A549 (cell line): ENCODE results near the gene IL21R. TPM values are rescaled to one million over a fixed set of nuclear protein-coding genes. Genes with fewer than 3 reads are reported as not detected.

Experiments
- ATAC-seq, 2 experiments: fragments of 200-7000 bp in 1 of 2; fragments of >200 bp in 1 of 2; cut with Nextera tagmentation in 1 of 2; cut with Tn5 transposase in 1 of 2; 3 replicates each; pipeline versions ENCODE4 v1.8.0 to v1.9.1; 2018 to 2020; ENCODE audit warnings: mild to moderate bottlenecking in 1 of 2, moderate library complexity in 1 of 2
- CTCF ChIA-PET: fragments of 300-600 bp; sonication (Branson Sonifier 250); formaldehyde crosslinking; extraction: SDS; loops from one replicate; lab custom pipeline; 2021; ENCODE audit warnings: antibody characterized with exemption, inconsistent platforms; lab: Yijun Ruan, JAX
- POLR2A ChIA-PET: fragments of 350-600 bp; formaldehyde crosslinking; extraction: SDS; loops from one replicate; lab custom pipeline; 2021; ENCODE audit warnings: antibody characterized with exemption, inconsistent platforms; lab: Yijun Ruan, JAX
- DNase-seq, 2 experiments: peaks; one replicate each; pipeline versions ENCODE4 v3.0.0 to v3.0.0-alpha.2; 2011 to 2016; ENCODE audit warnings: low read depth in 1 of 2, low spot score in 1 of 2
- FAIRE-seq: peaks from 2 replicates; lab custom pipeline; 2011; peaks lifted over from hg19 to GRCh38; lab: Jason Lieb, UNC
- H3K27ac ChIP-seq, 2 experiments: fragments of >200 bp; sonication (Bioruptor Twin); formaldehyde crosslinking; 3 replicates each; pipeline ENCODE4 v1.5.1; 2016 to 2017
- H3K4me1 ChIP-seq: fragments of >200 bp; sonication (Bioruptor Twin); formaldehyde crosslinking; 3 replicates; pipeline ENCODE4 v1.6.1; 2016
- H3K4me2 ChIP-seq: fragments of >200 bp; sonication (Bioruptor Twin); formaldehyde crosslinking; 3 replicates; pipeline ENCODE4 v1.6.1; 2016
- H3K4me3 ChIP-seq: fragments of >200 bp; sonication (Bioruptor Twin); formaldehyde crosslinking; 3 replicates; pipeline ENCODE4 v1.5.1; 2016
- H3K9me3 ChIP-seq: fragments of >200 bp; sonication (Bioruptor Twin); formaldehyde crosslinking; 3 replicates; pipeline ENCODE4 v1.6.1; 2016
- BHLHE40 ChIP-seq: IDR thresholded peaks from 2 replicates; pipeline ENCODE4 v1.6.1; 2012; ENCODE audit warnings: low read depth, low read length, inconsistent platforms
- CEBPB ChIP-seq, 2 experiments: fragments of >200 bp in 1 of 2; sonication (Bioruptor Twin) in 1 of 2; formaldehyde crosslinking in 1 of 2; IDR thresholded peaks; 2 replicates each; pipeline ENCODE4 v1.6.1; 2012 to 2016
- CHD2 ChIP-seq: fragments of 150-350 bp; IDR thresholded peaks from 2 replicates; pipeline ENCODE4 v1.6.1; 2014; ENCODE audit warnings: low read length; ENCODE audit not compliant: partially characterized antibody
- EHF ChIP-seq: fragments of 250-450 bp; sonication (Bioruptor Pico); IDR thresholded peaks from 2 replicates; pipeline ENCODE4 v1.5.0; 2020; ENCODE audit warnings: mild to moderate bottlenecking
- ESRRA ChIP-seq: fragments of 150-350 bp; IDR thresholded peaks from 2 replicates; pipeline ENCODE4 v1.6.1; 2014; ENCODE audit warnings: mild to moderate bottlenecking, low read length, borderline replicate concordance
- FOSB ChIP-seq: fragments of 250-450 bp; sonication (Bioruptor Pico); IDR thresholded peaks from 2 replicates; pipeline ENCODE4 v1.5.0; 2020; ENCODE audit warnings: mild to moderate bottlenecking, moderate library complexity
- HOXB13 ChIP-seq: fragments of 250-450 bp; sonication (Bioruptor Pico); IDR thresholded peaks from 2 replicates; pipeline ENCODE4 v1.5.0; 2020; ENCODE audit warnings: low read depth, mild to moderate bottlenecking, moderate library complexity
- HOXB5 ChIP-seq: fragments of 250-450 bp; sonication (Bioruptor Pico); IDR thresholded peaks from 2 replicates; pipeline ENCODE4 v1.5.0; 2020; ENCODE audit warnings: mild to moderate bottlenecking, moderate library complexity
- KDM5A ChIP-seq: fragments of 200-600 bp; sonication (generic); IDR thresholded peaks from 2 replicates; pipeline ENCODE4 v1.6.1; 2016; ENCODE audit warnings: antibody characterized with exemption, mild to moderate bottlenecking
- MAZ ChIP-seq: fragments of 150-350 bp; IDR thresholded peaks from 2 replicates; pipeline ENCODE4 v1.6.1; 2014; ENCODE audit warnings: antibody characterized with exemption, low read depth, low read length, borderline replicate concordance
- MYC ChIP-seq: IDR thresholded peaks from 2 replicates; pipeline ENCODE4 v1.6.1; 2012; ENCODE audit warnings: mild to moderate bottlenecking, inconsistent platforms, low read length, improper control_type of control experiment, borderline replicate concordance
- NR3C1 ChIP-seq: fragments of >200 bp; sonication (Bioruptor Twin); formaldehyde crosslinking; IDR thresholded peaks from 3 replicates; pipeline ENCODE4 v1.6.1; 2017
- ZC3H11A ChIP-seq: fragments of 450-650 bp; IDR thresholded peaks from 2 replicates; pipeline ENCODE4 v1.6.1; 2014; ENCODE audit warnings: antibody characterized with exemption, mild to moderate bottlenecking
- ZNF302 ChIP-seq: fragments of 250-450 bp; sonication (Bioruptor Pico); IDR thresholded peaks from 2 replicates; pipeline ENCODE4 v1.9.0; 2021; ENCODE audit warnings: inconsistent platforms, mild to moderate bottlenecking, moderate library complexity
- ZSCAN20 ChIP-seq: fragments of 250-450 bp; sonication (Bioruptor Pico); IDR thresholded peaks from 2 replicates; pipeline ENCODE4 v1.8.0; 2022; ENCODE audit warnings: mild to moderate bottlenecking, moderate library complexity
- WGBS: methylation state at CpG from one replicate; pipeline ENCODE4 v1.1.6; 2017; ENCODE audit errors: missing lambda C conversion rate; 5-methylcytosine and 5-hydroxymethylcytosine counted together
- polyA plus RNA-seq, 4 experiments: library from polyadenylated mRNA; depleted of rRNA in 3 of 4; stranded (reverse); fragments of >200 nt; fragmentation: RNase III in 1 of 4; extraction: RNeasy Plus Mini Kit Qiagen cat#74134 plus additional on column Dnase treatment in 1 of 4; gene quantifications; 2 replicates in 3 of 4; 3 replicates in 1 of 4; pipeline ENCODE4 v1.2.3, GENCODE V29; 2011 to 2017
- TF ChIP-seq, protein P1 (sequence below): IDR thresholded peaks from 2 replicates; pipeline ENCODE4 v1.6.1; 2012; ENCODE audit warnings: low read depth, borderline replicate concordance
- TF ChIP-seq, protein P2 (sequence below): IDR thresholded peaks from 2 replicates; pipeline ENCODE4 v1.6.1; 2012
- TF ChIP-seq, protein P3 (sequence below): fragments of >200 bp; sonication (Bioruptor Twin); formaldehyde crosslinking; IDR thresholded peaks from 3 replicates; pipeline ENCODE4 v1.6.1; 2016
- TF ChIP-seq, protein P4 (sequence below): fragments of 250-450 bp; sonication (Bioruptor Pico); IDR thresholded peaks from 2 replicates; pipeline ENCODE4 v1.5.0; 2020; ENCODE audit warnings: low read depth, mild to moderate bottlenecking, moderate library complexity
- TF ChIP-seq, protein P5 (sequence below): fragments of 450-650 bp; IDR thresholded peaks from 2 replicates; pipeline ENCODE4 v1.6.1; 2014; ENCODE audit warnings: antibody characterized with exemption
- TF ChIP-seq, protein P6 (sequence below): IDR thresholded peaks from 2 replicates; pipeline ENCODE4 v1.6.1; 2012
- TF ChIP-seq, protein P7 (sequence below): fragments of 200-600 bp; sonication (generic); IDR thresholded peaks from 2 replicates; pipeline ENCODE4 v1.6.1; 2016; ENCODE audit warnings: antibody characterized with exemption, mild to moderate bottlenecking, moderate library complexity

Gene IL21R
- polyA plus RNA-seq, 2 of the 4 experiments (the other 2 are of a cell fraction), result 0.04 to 0.09 TPM

DNA sequence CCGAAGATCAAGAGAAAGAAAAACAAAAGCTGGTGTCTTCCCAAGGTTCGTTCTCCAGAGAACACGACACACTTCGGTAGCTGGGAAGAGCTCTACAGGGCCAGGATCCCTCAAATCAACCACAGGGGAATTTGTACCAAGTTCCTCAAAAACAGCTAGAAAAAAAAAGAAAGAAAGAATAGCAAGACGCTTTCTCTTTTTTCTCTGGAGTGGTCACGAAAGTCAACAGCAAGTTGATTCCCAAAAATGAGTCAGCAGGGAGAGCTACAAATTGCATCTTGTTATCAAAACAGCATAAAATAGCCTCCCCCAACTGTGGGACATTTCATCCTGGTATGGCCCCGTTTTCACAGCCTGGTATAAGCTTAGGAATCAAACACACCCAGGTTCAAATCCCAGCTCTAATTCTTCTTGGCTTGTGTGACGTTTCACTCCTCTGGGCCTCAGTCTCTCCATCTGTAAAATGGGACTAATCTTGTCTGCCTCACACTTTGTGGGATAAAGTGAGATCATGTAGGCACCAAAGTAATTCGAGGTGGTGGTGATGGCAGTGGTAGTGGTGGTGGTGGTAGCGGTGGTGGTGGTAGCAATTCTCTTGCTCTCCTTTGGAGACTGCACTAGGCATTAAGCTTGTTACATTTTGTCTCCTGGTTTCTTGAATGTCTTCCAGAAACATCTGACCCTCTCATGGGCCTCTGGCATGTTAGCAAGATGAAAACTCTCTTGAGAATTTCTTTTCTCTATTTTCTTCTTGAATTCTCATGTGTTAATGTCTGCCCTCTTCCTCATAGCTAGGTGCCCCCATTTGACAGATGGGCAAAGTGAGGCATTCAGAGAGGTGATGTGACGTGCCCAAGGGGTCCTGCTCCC, 988 bp upstream of the IL21R start:
- no peak for ATAC-seq
- CTCF ChIA-PET, result interaction anchor here (1.3 to 1.8 kb wide), 3 partner anchors 29 to 166 kb away, joined by 3 to 8 read pairs (median 8); no protein-coding TSS in a partner anchor
- DNase-seq, result no peak
- no peak overlapping the region for H3K4me3 ChIP-seq
- peaks cover 13% of the 10 kb centered on the region; the same call in 1 of the 3 replicates for H3K9me3 ChIP-seq
- 23% methylated on average over 11 of the region's 11 CpGs for WGBS
- H3K27ac ChIP-seq, result no peak overlapping the region
- no peak for FAIRE-seq
- H3K4me1 ChIP-seq, result no peaks in the 10 kb centered on the region
- POLR2A ChIA-PET, result interaction anchor here (1.1 to 1.3 kb wide), 2 partner anchors 158 to 197 kb away, joined by 3 read pairs; partner anchors contain the start of gene KDM8
- TF ChIP-seq CHD2 (no peak), HOXB5 (CRISPR knock-in tag) (no peak), ESRRA (no peak), ZC3H11A (no peak), NR3C1 (no peak), EHF (CRISPR knock-in tag) (no peak), ZSCAN20 (CRISPR knock-in tag) (no peak)
- TF ChIP-seq, protein P1, sequence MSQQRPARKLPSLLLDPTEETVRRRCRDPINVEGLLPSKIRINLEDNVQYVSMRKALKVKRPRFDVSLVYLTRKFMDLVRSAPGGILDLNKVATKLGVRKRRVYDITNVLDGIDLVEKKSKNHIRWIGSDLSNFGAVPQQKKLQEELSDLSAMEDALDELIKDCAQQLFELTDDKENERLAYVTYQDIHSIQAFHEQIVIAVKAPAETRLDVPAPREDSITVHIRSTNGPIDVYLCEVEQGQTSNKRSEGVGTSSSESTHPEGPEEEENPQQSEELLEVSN, result no peak
- TF ChIP-seq, protein P2, sequence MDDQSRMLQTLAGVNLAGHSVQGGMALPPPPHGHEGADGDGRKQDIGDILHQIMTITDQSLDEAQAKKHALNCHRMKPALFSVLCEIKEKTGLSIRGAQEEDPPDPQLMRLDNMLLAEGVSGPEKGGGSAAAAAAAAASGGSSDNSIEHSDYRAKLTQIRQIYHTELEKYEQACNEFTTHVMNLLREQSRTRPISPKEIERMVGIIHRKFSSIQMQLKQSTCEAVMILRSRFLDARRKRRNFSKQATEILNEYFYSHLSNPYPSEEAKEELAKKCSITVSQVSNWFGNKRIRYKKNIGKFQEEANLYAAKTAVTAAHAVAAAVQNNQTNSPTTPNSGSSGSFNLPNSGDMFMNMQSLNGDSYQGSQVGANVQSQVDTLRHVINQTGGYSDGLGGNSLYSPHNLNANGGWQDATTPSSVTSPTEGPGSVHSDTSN, result no peak
- peak overlapping the region; percentile 36; the same call in 1 of the 3 replicates for H3K4me2 ChIP-seq

DNA sequence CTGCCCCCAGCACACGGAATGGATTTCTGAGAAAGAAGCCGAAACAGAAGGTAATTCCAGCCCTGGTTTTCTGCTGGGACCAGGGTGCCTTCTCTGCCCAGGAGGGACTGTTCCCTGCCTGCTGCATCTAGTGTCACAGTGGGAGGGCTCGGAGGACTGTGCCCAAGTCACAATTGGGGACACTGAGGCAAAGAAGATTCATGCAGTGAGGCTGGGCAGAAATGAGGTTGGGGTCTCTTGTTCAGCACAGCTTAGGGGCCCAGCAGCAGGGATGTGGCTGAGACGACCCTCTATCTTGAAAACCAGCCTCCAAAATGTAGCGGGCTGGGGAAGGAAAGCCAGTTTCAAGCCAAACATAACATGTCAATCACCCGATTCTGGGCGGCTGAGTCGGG, 592 bp downstream of the IL21R start:
- FAIRE-seq (no peak), ATAC-seq (no peak), DNase-seq (no peak)
- ChIA-PET CTCF (no interaction called here), POLR2A (no interaction called here)
- H3K4me1 ChIP-seq, result no peaks in the 10 kb centered on the region
- H3K9me3 ChIP-seq, result no peaks in the 10 kb centered on the region
- TF ChIP-seq KDM5A (no peak), BHLHE40 (no peak), CHD2 (no peak), ZC3H11A (no peak), MYC (no peak), ZNF302 (CRISPR knock-in tag) (no peak), FOSB (CRISPR knock-in tag) (no peak), ESRRA (no peak), MAZ (no peak), HOXB13 (CRISPR knock-in tag) (no peak), EHF (CRISPR knock-in tag) (no peak), HOXB5 (CRISPR knock-in tag) (no peak), CEBPB (IDR thresholded peaks at IDR 0.05) (no peak)
- TF ChIP-seq, protein P3, sequence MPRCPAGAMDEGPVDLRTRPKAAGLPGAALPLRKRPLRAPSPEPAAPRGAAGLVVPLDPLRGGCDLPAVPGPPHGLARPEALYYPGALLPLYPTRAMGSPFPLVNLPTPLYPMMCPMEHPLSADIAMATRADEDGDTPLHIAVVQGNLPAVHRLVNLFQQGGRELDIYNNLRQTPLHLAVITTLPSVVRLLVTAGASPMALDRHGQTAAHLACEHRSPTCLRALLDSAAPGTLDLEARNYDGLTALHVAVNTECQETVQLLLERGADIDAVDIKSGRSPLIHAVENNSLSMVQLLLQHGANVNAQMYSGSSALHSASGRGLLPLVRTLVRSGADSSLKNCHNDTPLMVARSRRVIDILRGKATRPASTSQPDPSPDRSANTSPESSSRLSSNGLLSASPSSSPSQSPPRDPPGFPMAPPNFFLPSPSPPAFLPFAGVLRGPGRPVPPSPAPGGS, result no peak
- TF ChIP-seq, protein P4, sequence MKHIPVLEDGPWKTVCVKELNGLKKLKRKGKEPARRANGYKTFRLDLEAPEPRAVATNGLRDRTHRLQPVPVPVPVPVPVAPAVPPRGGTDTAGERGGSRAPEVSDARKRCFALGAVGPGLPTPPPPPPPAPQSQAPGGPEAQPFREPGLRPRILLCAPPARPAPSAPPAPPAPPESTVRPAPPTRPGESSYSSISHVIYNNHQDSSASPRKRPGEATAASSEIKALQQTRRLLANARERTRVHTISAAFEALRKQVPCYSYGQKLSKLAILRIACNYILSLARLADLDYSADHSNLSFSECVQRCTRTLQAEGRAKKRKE (CRISPR knock-in tag), result no peak
- TF ChIP-seq, protein P5, sequence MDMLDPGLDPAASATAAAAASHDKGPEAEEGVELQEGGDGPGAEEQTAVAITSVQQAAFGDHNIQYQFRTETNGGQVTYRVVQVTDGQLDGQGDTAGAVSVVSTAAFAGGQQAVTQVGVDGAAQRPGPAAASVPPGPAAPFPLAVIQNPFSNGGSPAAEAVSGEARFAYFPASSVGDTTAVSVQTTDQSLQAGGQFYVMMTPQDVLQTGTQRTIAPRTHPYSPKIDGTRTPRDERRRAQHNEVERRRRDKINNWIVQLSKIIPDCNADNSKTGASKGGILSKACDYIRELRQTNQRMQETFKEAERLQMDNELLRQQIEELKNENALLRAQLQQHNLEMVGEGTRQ, result no peak
- TF ChIP-seq, protein P6, sequence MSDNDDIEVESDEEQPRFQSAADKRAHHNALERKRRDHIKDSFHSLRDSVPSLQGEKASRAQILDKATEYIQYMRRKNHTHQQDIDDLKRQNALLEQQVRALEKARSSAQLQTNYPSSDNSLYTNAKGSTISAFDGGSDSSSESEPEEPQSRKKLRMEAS, result no peak
- TF ChIP-seq, protein P7, sequence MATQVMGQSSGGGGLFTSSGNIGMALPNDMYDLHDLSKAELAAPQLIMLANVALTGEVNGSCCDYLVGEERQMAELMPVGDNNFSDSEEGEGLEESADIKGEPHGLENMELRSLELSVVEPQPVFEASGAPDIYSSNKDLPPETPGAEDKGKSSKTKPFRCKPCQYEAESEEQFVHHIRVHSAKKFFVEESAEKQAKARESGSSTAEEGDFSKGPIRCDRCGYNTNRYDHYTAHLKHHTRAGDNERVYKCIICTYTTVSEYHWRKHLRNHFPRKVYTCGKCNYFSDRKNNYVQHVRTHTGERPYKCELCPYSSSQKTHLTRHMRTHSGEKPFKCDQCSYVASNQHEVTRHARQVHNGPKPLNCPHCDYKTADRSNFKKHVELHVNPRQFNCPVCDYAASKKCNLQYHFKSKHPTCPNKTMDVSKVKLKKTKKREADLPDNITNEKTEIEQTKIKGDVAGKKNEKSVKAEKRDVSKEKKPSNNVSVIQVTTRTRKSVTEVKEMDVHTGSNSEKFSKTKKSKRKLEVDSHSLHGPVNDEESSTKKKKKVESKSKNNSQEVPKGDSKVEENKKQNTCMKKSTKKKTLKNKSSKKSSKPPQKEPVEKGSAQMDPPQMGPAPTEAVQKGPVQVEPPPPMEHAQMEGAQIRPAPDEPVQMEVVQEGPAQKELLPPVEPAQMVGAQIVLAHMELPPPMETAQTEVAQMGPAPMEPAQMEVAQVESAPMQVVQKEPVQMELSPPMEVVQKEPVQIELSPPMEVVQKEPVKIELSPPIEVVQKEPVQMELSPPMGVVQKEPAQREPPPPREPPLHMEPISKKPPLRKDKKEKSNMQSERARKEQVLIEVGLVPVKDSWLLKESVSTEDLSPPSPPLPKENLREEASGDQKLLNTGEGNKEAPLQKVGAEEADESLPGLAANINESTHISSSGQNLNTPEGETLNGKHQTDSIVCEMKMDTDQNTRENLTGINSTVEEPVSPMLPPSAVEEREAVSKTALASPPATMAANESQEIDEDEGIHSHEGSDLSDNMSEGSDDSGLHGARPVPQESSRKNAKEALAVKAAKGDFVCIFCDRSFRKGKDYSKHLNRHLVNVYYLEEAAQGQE, result no peak
- TF ChIP-seq, protein P2, result no peak
- H3K27ac ChIP-seq, result no peak overlapping the region
- H3K4me2 ChIP-seq, result no peak overlapping the region
- WGBS, result 58% methylated on average over 8 of the region's 8 CpGs
- H3K4me3 ChIP-seq, result no peak overlapping the region
